Chondrocyte (in vitro differentiated cells): Measurements from ENCODE around the gene DDHD1. TPM values are rescaled to one million over a fixed set of nuclear protein-coding genes. Genes with fewer than 3 reads are reported as not detected.
A peak's percentile ranks its signal among the peaks of the same experiment; 100 is the strongest.

Source experiments
- DNase-seq: peaks from one replicate; pipeline ENCODE4 v3.0.0; 2021; ENCODE audit warnings: mixed read lengths, low spot score
- H3K27ac Mint-ChIP-seq: one replicate; pipeline ENCODE4 v1.8.0; 2021; ENCODE audit warnings: mild to moderate bottlenecking, moderate library complexity, mixed read lengths; ENCODE audit not compliant: unreplicated experiment
- H3K27me3 Mint-ChIP-seq: 2 replicates; pipeline ENCODE4 v1.8.0; 2021; ENCODE audit warnings: low read depth, mixed read lengths
- H3K36me3 Mint-ChIP-seq: 2 replicates; pipeline ENCODE4 v1.8.0; 2021; ENCODE audit warnings: low read depth, mixed read lengths
- H3K4me1 Mint-ChIP-seq: 2 replicates; pipeline ENCODE4 v1.8.0; 2021; ENCODE audit warnings: low read depth, mild to moderate bottlenecking, mixed read lengths
- H3K4me3 Mint-ChIP-seq: one replicate; pipeline ENCODE4 v1.8.0; 2021; ENCODE audit warnings: mild to moderate bottlenecking, moderate library complexity, mixed read lengths; ENCODE audit not compliant: unreplicated experiment
- H3K9me3 Mint-ChIP-seq: 2 replicates; pipeline ENCODE4 v1.8.0; 2021; ENCODE audit warnings: low read depth, mixed read lengths
- total RNA-seq: library from RNA; stranded (reverse); gene quantifications from 3 replicates; pipeline ENCODE4 v1.2.1, GENCODE V29; 2021
- TF ChIP-seq, protein P1 (sequence below): fragments of 200-600 bp; sonication (generic); IDR thresholded peaks from 2 replicates; pipeline ENCODE4 v1.5.0; 2021; ENCODE audit warnings: antibody characterized with exemption, mild to moderate bottlenecking, moderate library complexity

DDHD1 gene
- total RNA-seq, 1 donor from 2014 or later: 12.9 TPM

DNA sequence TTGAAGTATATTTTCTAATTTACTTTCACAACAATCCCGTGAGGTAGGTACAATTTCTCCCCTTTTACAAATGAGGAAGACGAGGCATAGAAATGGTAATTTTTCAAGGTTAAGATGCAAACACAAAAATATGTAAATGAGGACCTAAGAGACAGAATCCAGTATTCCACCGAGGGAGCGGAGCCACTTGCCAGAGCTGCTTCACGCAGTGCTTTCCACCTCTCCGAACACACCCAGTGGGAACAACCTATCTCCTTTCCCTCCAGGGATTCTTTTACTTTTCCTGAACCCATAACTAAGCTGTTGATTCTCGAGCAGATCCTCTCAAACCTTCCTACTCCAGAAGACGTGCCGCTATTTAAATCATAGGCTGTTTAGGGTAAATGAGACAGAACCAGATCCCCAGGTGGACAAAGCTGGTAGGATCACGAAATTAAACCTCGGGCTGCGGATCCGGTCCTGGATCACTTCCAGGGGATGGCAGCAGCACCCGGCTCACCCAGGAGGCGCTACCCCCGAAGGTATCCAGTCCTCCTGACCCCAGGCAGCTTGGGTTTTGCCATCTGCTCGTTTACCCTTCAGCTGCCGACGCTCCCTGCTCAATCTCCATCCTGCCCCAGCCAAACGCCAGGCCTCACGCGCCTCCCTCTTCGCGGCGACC, 1.5 kb downstream of the DDHD1 start:
- Mint-ChIP-seq H3K9me3 (no peaks in the 10 kb centered on the region), H3K27me3 (no peaks in the 10 kb centered on the region), H3K4me3 (peak overlapping the region; percentile 99), H3K36me3 (no peaks in the 10 kb centered on the region), H3K4me1 (peaks cover 24% of the 10 kb centered on the region), H3K27ac (peak overlapping the region; percentile 83)
- peak; percentile 84 for DNase-seq
- TF ChIP-seq, protein P1, sequence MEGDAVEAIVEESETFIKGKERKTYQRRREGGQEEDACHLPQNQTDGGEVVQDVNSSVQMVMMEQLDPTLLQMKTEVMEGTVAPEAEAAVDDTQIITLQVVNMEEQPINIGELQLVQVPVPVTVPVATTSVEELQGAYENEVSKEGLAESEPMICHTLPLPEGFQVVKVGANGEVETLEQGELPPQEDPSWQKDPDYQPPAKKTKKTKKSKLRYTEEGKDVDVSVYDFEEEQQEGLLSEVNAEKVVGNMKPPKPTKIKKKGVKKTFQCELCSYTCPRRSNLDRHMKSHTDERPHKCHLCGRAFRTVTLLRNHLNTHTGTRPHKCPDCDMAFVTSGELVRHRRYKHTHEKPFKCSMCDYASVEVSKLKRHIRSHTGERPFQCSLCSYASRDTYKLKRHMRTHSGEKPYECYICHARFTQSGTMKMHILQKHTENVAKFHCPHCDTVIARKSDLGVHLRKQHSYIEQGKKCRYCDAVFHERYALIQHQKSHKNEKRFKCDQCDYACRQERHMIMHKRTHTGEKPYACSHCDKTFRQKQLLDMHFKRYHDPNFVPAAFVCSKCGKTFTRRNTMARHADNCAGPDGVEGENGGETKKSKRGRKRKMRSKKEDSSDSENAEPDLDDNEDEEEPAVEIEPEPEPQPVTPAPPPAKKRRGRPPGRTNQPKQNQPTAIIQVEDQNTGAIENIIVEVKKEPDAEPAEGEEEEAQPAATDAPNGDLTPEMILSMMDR: peak; percentile 58

- Mint-ChIP-seq H3K9me3 (no peaks in the 10 kb centered on the region), H3K4me3 (no peak overlapping the region), H3K27ac (no peak overlapping the region), H3K27me3 (no peaks in the 10 kb centered on the region), H3K36me3 (no peaks in the 10 kb centered on the region), H3K4me1 (peaks cover 24% of the 10 kb centered on the region)
- TF ChIP-seq, protein P1: no peak
- DNase-seq: no peak
Measured at GRCh38 chr14:53149668-53150316, 3.3 kb downstream of the DDHD1 start.

DNA sequence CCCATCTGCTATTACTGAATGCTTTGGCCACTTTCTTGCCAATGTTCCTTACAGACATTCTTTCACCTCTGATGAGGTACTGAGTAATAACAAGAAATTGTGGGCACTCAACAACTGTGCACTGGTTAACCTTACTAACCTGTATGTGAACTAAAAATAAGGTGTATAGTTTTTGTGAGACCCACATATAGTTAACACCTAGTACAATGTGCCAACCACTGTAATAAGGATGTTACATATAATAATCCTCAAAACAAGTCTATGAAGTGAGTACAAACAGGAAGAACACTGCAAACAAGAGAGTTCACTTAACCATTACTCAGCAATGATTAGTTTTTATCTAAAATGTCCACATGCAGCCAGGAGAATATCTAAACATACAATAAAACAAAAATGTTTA, 4.5 kb downstream of the DDHD1 start:
- H3K27ac Mint-ChIP-seq: no peak overlapping the region
- TF ChIP-seq, protein P1: no peak
- no peak overlapping the region for H3K4me3 Mint-ChIP-seq
- H3K27me3 Mint-ChIP-seq: no peaks in the 10 kb centered on the region
- H3K4me1 Mint-ChIP-seq: peaks cover 24% of the 10 kb centered on the region
- H3K9me3 Mint-ChIP-seq: no peaks in the 10 kb centered on the region
- no peak for DNase-seq
- no peaks in the 10 kb centered on the region for H3K36me3 Mint-ChIP-seq

GRCh38 chr14:53147893-53148292, 5.2 kb downstream of the DDHD1 start:
- TF ChIP-seq, protein P1: no peak
- Mint-ChIP-seq H3K4me1 (peaks cover 24% of the 10 kb centered on the region), H3K27ac (no peak overlapping the region), H3K4me3 (no peak overlapping the region), H3K36me3 (no peaks in the 10 kb centered on the region), H3K27me3 (no peaks in the 10 kb centered on the region), H3K9me3 (peaks cover 6% of the 10 kb centered on the region)
- no peak for DNase-seq

- peaks cover 3% of the 10 kb centered on the region for H3K36me3 Mint-ChIP-seq
- H3K4me3 Mint-ChIP-seq: no peak overlapping the region
- DNase-seq: no peak
- peaks cover 9% of the 10 kb centered on the region for H3K9me3 Mint-ChIP-seq
- H3K27ac Mint-ChIP-seq: no peak overlapping the region
- TF ChIP-seq, protein P1: no peak
- no peaks in the 10 kb centered on the region for H3K27me3 Mint-ChIP-seq
- H3K4me1 Mint-ChIP-seq: peaks cover 24% of the 10 kb centered on the region
Measured at GRCh38 chr14:53147208-53147607, 5.9 kb downstream of the DDHD1 start.
